NCI-H128 (cell line): ENCODE measurements around the gene FAM234B.

ENCODE experiments used
- DNase-seq: peaks from one replicate; lab custom pipeline; 2025; ENCODE audit not compliant: unreplicated experiment; lab: John Stamatoyannopoulos, UW

Gene FAM234B

DNA sequence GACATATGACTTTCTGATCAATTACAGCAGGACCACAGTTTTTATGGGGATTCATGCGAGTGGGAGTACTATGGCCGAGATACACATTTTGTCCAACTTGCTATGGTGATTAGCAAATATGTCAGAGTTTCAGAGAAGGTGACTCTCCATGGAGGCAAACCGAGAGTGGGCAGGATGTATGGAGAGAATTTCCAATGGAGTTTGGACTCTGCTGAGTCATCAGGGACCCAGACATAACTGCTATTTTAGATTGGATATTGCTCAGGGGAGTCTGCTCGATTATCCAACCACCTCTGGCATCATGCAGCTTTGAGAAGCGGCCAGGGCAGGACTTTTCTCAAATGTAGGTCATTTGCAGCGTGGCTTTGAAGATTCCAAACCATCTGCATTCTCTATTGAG lies 68.8 kb downstream of the FAM234B start:
- no peak for DNase-seq

DNA sequence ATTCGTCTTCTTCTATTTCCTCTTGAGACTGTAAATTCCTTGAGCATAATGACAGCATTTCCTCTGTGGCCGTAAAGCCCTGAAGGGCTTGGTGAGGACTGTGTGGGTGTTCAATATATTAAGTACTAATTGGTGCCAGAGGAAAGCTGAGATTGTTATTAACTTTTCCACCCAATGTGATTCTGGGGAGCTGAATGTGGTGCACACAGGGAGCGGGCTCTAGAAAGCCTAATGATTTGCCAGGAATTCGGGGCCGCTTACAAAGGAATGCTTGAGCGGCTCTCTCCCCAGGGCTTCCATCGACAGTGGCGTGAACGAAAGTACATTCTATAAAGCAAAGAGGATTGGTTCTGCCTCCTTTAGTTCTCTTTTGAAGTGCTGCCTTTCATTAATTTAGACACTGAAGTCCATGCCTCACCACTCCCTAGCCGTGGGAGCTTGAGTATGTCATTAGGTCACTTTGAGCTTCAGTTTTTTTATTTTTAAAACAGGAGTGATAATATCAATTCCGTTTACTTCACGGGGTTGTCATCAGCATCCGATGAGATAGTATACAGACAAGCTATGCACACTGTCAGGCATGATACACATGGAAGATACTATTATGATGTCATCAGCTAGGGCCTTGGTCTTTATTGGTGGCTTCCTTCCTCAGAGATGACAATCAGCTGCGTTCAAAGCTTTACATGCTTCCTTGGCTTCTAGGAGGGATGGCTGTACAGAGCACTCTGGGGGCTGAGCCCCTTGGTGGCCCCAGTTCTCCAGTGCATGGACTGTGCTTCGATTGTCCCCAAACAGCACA lies 70.3 kb downstream of the FAM234B start:
- DNase-seq: no peak

DNA sequence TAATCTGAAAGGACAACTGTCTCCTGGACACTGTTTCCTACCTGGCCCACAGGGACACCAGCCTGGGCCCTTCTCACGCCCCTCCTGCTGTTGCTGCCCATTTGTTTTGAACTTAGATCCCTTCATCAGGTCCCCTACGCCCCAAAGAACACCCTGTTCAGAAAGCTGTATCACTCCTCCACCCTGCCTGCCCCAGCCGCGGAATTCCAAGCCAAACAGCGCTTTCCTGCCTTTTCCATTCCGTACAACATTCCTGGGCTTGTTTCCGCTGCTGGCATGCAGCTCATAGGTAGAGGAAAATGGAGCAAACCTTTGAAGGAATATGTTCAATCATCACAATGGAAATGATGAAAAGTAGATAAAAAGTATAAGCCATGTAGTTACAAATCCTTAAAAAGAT lies 72.1 kb downstream of the FAM234B start:
- DNase-seq: no peak

DNA sequence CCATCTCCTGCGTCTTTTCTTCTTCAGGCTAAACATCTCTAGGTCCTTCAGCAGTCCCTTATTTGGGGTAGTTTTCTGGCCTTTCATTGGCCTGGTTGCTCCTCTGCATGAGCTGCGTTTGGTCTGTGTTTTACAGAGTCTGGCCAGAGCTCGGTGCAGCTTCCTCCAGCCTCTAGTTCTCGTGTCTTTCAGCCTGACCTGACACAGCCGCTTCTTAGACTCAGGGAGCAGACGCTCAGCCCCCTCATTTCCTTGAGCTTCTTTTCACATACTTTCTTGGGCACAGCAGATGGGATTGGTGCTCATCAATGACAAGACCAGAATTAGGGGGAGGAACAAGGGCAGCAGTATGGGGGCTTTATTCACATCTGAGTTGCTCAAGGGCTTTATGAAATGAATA lies 72.8 kb downstream of the FAM234B start:
- no peak for DNase-seq

DNA sequence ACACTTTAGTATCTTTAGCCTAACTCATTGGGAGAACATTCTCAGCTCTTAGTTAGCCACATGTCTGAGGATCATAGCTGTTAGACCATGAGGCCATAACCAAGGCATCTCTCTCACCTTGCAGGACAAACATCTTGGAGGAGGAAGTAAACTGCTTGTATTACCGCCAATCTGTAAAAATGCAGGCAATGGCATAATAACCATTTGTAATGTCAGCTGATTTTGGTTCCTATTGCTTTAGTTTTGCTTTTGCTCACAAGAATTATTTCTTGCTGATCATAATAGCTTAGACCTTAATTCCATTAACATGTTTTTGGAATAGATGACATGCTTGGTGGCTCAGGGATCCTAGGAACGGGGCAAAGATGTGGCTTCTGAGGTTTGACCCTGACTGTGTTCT lies 75.6 kb downstream of the FAM234B start:
- no peak for DNase-seq

DNA sequence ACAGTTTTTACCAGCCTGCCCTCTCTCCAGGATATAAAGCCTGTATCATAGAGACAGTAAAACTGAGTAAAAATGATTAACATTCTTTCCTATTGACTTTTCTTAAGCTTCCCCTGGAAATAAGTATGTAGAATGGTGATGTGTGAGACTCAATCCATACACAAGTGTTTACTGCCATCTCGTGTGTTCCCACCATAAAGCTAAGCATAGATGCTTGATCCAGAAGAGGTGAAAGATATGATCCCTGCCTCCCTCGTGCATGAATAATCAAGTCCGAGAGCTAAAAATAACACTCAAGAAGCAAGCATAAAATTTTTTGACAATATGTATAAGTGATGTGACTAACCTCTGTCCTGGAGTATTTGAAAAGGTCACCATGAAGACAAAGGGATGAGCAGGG lies 76.2 kb downstream of the FAM234B start:
- no peak for DNase-seq

DNA sequence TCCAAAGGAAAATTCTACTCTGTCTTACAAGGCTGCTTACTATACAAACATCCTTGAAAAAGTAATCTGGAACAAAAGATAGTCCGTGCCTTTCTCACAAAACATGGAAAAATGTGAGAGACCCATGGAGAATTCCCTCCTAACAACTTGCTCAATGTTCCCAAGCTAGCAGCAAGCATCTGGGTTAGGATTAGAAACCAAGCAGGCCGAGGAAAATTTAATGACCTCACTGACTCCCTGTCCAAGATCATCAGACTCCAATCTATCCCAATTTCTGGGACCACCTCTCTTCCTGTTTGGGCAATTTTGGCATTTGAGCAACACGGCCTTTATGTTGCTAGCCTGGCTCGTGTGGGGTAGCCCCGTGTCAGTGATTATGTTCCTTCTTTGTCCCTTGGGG lies 77.4 kb downstream of the FAM234B start:
- no peak for DNase-seq

DNA sequence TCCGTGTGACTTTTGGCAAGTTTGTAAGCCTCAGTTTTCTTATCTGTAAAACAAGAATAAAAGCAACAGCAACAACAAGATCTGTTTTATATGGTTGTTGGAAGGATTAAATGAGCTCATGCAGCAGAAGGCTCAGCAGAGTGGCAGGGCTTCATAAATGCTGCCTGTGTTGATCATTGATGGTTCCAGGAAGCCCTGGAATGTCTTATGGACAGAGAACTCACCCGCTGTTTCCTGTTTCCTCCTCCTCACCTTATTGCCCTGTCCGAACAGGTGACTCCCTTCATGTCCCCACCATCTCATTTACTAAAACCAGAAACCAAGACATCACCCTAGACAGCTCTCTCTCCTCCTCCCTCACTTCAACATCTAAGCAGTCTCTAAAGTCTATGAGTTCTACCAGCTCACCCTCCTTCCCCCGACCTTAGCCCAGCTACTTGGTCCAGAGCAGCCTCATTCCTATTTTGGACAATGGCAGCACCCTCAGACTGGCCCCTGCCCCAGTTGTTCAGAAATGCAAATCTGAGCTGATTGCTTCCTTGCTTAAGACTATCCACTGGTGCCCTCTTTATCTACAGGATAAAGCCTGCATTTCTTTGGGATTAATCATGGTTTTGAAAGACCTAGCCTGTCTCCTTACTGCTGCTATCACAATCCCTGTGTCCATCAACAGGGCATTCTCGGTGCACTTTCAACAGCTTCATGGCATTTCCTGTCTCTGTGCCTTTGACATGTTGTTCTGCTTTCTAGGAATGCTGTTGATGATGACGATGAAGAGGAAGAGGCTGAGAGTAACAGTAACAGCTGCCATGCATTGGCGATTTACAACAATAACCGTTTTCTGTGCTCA lies 80.7 kb downstream of the FAM234B start:
- DNase-seq: no peak

DNA sequence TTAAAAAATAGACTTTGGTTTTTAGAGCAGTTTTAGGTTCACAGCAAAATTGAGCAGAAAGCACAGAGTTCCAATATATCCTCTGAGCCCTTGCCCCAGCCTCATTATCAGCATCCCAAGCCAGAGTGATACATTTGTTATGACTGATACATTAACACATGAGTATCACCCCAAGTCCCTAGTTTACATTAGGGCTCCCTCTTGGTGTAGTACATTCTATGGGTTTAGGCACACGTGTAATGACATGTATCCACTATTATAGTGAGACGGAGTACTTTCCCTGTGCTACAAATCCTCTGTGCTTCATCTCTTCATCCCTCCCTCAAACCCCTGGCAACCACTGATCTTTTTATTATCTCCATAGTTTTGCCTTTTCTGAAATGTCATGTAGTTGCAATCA lies 81.8 kb downstream of the FAM234B start:
- no peak for DNase-seq

DNA sequence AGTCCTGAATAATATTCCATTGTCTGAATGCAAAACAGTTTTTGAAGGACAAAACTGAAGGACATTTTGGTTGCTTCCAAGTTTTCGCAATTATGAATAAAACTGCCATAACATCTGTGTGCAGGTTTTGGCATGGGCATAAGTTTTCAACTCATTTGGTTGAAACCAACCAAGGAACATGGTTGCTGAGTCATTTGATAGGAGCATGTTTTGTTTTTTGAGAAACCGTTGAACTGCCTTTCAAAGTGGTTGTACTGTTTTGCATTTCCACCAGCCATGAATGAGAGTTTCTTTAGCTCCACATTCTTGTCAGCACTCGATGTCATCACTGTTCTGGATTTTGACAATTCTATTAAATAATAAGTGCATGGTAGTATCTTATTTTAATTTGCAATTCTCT lies 82.3 kb downstream of the FAM234B start:
- DNase-seq: no peak

DNA sequence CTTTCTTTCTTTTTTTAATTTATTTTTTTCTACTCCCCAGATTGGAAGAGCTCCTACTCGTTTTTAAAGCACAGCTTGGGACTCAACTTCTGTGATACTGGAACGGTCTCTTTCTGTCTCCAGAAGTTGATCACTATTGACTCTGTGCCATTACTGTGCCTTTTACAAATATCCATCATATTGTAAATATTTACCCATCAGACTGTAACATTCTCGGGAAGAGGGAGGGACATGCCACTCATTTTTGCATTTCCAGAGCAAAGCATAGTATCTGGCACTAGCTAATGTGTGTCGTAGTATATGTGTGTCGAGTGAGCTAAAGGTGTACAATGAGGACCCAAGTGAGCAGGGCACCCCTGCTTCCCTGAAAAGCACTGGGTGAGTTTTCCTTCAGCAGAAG lies 83.3 kb downstream of the FAM234B start:
- no peak for DNase-seq

DNA sequence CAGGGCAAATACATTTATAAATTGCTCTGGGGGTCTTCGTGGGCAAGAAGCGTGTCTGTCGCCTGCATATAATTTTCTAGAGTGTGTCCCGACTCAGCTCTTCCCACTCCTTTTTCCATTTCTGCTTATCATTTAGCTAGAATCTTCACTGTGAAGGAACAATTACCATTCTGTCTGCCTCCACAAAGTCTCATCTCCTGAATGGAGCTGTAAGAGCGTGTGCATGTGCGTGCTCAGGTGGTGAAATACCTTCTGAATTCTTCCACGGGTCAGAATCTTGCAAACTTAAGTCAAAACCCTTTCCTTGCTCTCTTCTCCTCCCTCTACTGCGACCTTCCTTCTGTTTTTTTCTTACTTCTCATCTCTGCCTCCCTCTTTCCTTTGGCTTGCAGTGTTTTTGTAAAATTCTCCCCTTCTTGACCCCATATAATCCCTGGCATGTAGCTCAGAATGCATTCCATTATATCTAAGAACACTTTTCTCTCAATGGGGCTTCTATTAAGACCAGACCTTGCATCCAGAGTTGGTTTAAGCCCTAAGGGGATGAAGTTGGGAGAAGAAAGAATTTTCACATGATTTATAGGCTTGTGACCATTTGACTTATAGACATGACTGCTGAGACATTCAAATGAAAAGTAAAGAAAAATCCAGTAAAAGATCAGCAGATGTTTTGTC lies 84.2 kb downstream of the FAM234B start:
- no peak for DNase-seq

DNA sequence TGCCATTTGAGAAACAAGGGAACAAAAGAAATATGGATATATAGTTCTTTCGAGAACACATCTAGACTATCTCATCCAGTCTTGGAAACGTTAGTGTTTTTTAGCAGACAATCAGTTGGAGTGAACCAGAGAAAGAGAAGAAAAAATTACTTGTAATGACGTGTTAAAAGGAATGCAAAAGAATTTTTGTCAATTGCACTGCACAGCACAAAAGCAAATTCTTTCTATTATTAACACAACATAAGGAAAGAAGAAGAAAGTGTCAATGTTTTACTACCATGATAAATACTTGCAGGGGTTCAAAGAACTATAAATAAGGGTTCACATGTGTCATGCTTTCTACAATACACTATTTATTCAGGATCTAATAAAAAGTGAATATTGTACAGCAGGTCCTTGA lies 86.8 kb downstream of the FAM234B start:
- no peak for DNase-seq
